ENCODE measurements around the gene METAP1D. TPM values are rescaled to one million over a fixed set of nuclear protein-coding genes. Genes with fewer than 3 reads are reported as not detected.

Gene METAP1D
- total and polyA plus RNA-seq, 2 of the 4 experiments (the other 2 are of a cell fraction) = 3.4 to 5.5 TPM

DNA sequence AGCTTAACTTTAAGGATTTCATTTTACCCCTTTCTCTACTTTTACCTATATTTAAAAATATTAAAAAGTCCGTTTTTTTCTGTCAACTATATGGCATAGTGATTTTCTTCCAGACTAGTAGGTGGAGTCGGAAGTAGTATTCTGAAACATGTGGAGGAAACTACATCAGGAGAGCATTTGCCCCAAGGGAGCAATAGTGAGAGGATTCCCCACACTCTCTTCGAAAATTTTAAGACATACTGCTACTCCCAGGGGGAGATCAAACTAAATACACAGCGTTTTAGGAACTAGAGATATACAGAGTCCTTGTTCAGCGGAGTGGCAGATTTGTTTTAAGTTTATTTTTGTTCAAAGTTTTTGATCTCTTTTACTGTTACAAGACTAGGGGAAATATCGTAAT lies 40.6 kb downstream of the METAP1D start:
- CTCF ChIA-PET = no interaction called here
- POLR2A ChIA-PET (ENCODE audit: unreplicated experiment) = no interaction called here
- Histone ChIP-seq H3K4me1 (ENCODE audit: control insufficient read depth, insufficient read depth, low read length) (peaks cover 2% of the 10 kb centered on the region; the same call in 1 of the 2 replicates), H3K79me1 (ENCODE audit: low read depth in 1 of 2, low read length in 2 of 2) (no peaks in the 10 kb centered on the region), H4K91ac (ENCODE audit: insufficient read depth, low read depth, low read length) (no peak overlapping the region), H3K23ac (ENCODE audit: low read depth, low read length) (no peak overlapping the region), H3K9ac (ENCODE audit: low read depth, low read length) (no peak overlapping the region), H3K9me1 (ENCODE audit: insufficient read depth, low read length) (no peaks in the 10 kb centered on the region), H3K14ac (replicated peaks; ENCODE audit: low read depth, low read length) (no peak overlapping the region), H2BK15ac (ENCODE audit: low read depth, low read length) (no peak overlapping the region), H3K4me3 (ENCODE audit: insufficient read depth, low read depth, low read length) (no peak overlapping the region), H2AK5ac (ENCODE audit: low read depth, low read length) (no peak overlapping the region), H2BK20ac (ENCODE audit: low read depth, low read length) (no peak overlapping the region), H3K4me2 (ENCODE audit: low read depth, low read length) (no peak overlapping the region), H3K56ac (ENCODE audit: extremely low read depth, insufficient read depth, low read length) (no peak overlapping the region), H2BK5ac (ENCODE audit: low read depth, low read length, poor library complexity, severe bottlenecking) (no peak overlapping the region), H2AFZ (replicated peaks; ENCODE audit: low read length, poor library complexity) (no peak overlapping the region), H2AK9ac (replicated peaks; ENCODE audit: low read depth, low read length, poor library complexity) (no peak overlapping the region), H4K20me1 (ENCODE audit: insufficient read depth, low read length) (no peaks in the 10 kb centered on the region), H3K27me3 (ENCODE audit: control insufficient read depth, insufficient read depth, low read length) (no peaks in the 10 kb centered on the region), H3K9me3 (ENCODE audit: control insufficient read depth, insufficient read depth, low read length) (no peaks in the 10 kb centered on the region), H3K36me3 (ENCODE audit: control insufficient read depth, insufficient read depth, low read length) (no peaks in the 10 kb centered on the region), H3K4ac (ENCODE audit: low read depth, low read length) (no peak overlapping the region), H4K5ac (ENCODE audit: low read depth, low read length) (no peak overlapping the region), H3K27ac (ENCODE audit: insufficient read depth, low read length) (no peak overlapping the region), H2BK120ac (ENCODE audit: low read depth, low read length) (no peak overlapping the region), H4K8ac (ENCODE audit: low read depth in 2 of 2, low read length in 2 of 2) (no peak overlapping the region), H3K18ac (ENCODE audit: low read depth, low read length) (no peak overlapping the region)
- dilution Hi-C loops (cut with HindIII; ENCODE audit: low sequenced_read_pairs, unreplicated experiment) = no loop called here
- in situ Hi-C loops (cut with MboI; ENCODE audit: low sequenced_read_pairs) = no loop called here
- no peak for DNase-seq
- TF ChIP-seq CEBPB (IDR thresholded peaks at IDR 0.05; ENCODE audit: low read depth, low read length) = no peak
- TF ChIP-seq CTCF (conservative IDR thresholded peaks at IDR 0.05; ENCODE audit: low read depth, low read length) = no peak
- no peak for TF ChIP-seq MXI1 (IDR thresholded peaks at IDR 0.05; ENCODE audit: borderline replicate concordance, low read depth, low read length)
- TF ChIP-seq NFE2L2 (IDR thresholded peaks at IDR 0.05; ENCODE audit: low read depth, low read length) = no peak
- TF ChIP-seq MAFK (IDR thresholded peaks at IDR 0.05; ENCODE audit: low read depth, low read length) = no peak
- no peak for TF ChIP-seq SMC3 (IDR thresholded peaks at IDR 0.05; ENCODE audit: low read depth, low read length)
- no peak for TF ChIP-seq RAD21 (IDR thresholded peaks at IDR 0.05; ENCODE audit: low read length)
- no peak for TF ChIP-seq CHD1 (IDR thresholded peaks at IDR 0.05; ENCODE audit: low read depth, low read length)
- no peak for TF ChIP-seq POLR2A (IDR thresholded peaks at IDR 0.05; ENCODE audit: low read depth, low read length)
- no peak for TF ChIP-seq BHLHE40 (IDR thresholded peaks at IDR 0.05; ENCODE audit: low read depth, low read length)
- no peak for TF ChIP-seq MAZ (IDR thresholded peaks at IDR 0.05; ENCODE audit: borderline replicate concordance, low read depth, low read length)
- TF ChIP-seq, protein P1, sequence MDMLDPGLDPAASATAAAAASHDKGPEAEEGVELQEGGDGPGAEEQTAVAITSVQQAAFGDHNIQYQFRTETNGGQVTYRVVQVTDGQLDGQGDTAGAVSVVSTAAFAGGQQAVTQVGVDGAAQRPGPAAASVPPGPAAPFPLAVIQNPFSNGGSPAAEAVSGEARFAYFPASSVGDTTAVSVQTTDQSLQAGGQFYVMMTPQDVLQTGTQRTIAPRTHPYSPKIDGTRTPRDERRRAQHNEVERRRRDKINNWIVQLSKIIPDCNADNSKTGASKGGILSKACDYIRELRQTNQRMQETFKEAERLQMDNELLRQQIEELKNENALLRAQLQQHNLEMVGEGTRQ (IDR thresholded peaks at IDR 0.05; ENCODE audit: low read depth, low read length) = no peak
- no peak for TF ChIP-seq RFX5 (IDR thresholded peaks at IDR 0.05; ENCODE audit: low read depth, low read length)
- no TSS peak for BruUV-seq (replicated peaks)
- ATAC-seq (ENCODE audit: low read depth) = no peak
- intact Hi-C loops (cut with micrococcal nuclease) = no loop called here
- 100% methylated on average over 1 of the region's 6 CpGs; no CpG with 5 or more reads in 1 of the 2 experiments for WGBS, 2 experiments (ENCODE audit: extremely low coverage in 2 of 2, insufficient read length in 1 of 2)
